GM19239 (cell line): ENCODE results near the gene MEAF6.

ENCODE experiments used
- DNase-seq: peaks from one replicate; pipeline ENCODE4 v3.0.0; 2011; ENCODE audit warnings: low spot score; ENCODE audit not compliant: insufficient read length
- FAIRE-seq: peaks from 2 replicates; lab custom pipeline; 2011; peaks lifted over from hg19 to GRCh38; lab: Jason Lieb, UNC

Gene MEAF6

DNA sequence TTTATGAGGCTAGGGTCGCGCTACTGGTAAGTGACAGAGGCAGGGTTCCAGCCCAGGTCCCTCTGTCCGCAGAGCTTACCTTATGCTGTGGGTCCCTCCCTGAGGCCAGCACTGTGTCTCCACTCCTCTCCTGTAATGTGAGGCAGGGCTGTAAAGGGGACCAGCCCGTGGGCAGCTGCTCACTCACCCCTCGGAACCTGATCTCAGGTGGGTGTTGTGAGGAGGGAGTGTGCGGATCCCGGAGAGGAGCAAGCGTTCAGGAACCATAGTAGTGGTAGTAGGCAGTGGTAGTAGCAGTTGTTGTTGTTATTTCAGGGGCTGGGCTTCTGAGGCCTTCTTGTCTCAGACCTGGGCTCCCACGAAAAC lies 38.5 kb downstream of the MEAF6 start:
- no peak for DNase-seq
- FAIRE-seq: no peak

DNA sequence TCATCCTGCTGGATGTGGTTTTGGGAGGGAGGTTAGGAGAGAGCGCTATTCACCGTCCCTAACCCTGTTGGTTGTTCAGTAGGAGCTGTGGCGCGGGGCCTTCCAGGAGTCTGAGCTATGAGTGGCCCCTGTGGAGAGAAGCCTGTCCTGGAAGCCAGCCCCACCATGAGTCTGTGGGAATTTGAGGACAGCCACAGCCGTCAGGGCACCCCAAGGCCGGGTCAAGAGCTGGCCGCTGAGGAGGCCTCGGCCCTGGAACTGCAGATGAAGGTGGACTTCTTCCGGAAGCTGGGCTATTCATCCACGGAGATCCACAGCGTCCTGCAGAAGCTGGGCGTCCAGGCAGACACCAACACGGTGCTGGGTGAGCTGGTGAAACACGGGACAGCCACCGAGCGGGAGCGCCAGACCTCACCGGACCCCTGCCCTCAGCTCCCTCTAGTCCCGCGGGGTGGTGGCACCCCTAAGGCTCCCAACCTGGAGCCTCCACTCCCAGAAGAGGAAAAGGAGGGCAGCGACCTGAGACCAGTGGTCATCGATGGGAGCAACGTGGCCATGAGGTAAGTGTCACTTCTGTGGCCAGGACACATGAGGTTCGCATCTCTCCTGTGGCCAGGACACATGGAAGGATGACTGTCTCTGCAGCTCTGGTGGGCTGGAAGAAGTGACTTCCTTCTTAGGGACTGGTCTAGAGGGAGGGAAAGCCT lies 39.0 kb downstream of the MEAF6 start:
- FAIRE-seq: no peak
- no peak for DNase-seq

GRCh38 chr1:37474697-37475379 lies 39.7 kb downstream of the MEAF6 start:
- DNase-seq (no peak), FAIRE-seq (no peak)

GRCh38 chr1:37474046-37474696 lies 40.4 kb downstream of the MEAF6 start, which contains the start of gene ZC3H12A:
ZC3H12A (plus strand) TSS chr1:37474580; CDS start chr1:37475497, 917 bp downstream.
- DNase-seq: peak; percentile 93
- peak; percentile 39 for FAIRE-seq

GRCh38 chr1:37473431-37474045 lies 41.0 kb downstream of the MEAF6 start:
- no peak for FAIRE-seq
- no peak for DNase-seq

DNA sequence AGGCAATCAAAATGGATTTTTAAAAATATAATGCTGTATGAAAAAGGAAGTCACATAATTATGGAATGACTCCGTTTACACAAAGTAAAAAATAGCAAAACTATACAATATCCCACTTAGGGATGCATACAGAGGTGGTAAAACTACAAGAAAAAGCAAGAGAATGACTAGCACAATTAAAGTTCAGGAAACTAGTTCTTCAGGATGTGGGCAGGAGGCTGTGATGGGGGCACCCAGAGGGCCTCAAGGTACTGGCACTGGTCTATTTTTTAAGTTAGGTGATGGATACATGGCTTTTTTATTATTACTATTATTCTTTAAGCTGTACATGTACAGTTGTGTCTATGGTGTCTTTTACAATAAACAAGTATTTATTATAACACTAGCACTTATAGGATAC lies 41.6 kb downstream of the MEAF6 start:
- no peak for FAIRE-seq

DNA sequence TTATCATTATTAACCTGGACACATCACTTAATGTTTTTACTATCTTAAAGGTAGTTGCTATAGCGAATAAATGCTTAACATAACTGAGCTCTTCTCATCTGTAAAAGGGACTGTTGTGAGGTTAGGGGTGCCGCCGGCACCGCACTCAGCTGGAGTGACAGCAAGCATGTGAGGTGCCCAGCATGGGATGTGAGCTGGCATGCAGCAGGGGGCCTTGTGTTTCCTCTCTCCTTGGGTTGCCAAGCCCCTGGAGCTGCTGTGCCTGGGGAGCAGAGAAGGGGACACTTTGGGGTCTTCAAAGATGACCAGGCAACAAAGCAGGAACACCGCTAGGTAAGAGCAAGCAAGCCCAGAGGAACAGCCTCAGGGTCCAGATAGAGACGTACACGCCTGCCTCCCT lies 42.3 kb downstream of the MEAF6 start:
- DNase-seq (no peak), FAIRE-seq (no peak)

More for the DNA sequence above, 41.6 kb downstream of the MEAF6 start:
- DNase-seq: no peak

- FAIRE-seq: no peak
- no peak for DNase-seq
These were observed 43.0 kb downstream of the MEAF6 start for GRCh38 chr1:37471345-37472231.

DNA sequence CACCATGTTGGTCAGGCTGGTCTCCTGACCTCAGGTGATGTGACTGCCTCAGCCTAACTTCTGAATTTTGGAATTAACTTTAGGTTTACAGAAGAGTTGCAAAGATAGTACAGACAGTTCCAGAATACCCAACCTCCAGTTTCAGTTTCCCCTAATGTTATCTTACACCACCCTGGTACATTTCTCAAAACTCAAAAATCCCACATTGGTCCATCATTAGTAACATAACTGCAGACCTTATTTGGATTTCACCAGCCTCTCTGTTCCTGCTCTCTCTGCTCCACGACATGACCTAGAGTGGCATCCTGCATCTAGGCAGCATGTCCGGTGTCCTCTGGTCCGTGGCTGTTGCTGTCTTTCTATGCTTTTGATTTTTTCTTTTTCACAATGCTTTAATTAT lies 45.2 kb downstream of the MEAF6 start:
- FAIRE-seq (no peak), DNase-seq (no peak)

- DNase-seq (no peak), FAIRE-seq (no peak)
These were observed 46.5 kb downstream of the MEAF6 start for GRCh38 chr1:37468037-37468436.

GRCh38 chr1:37465593-37466517 lies 48.7 kb downstream of the MEAF6 start:
- FAIRE-seq (no peak), DNase-seq (no peak)

- DNase-seq: no peak
- no peak for FAIRE-seq
These were observed 50.1 kb downstream of the MEAF6 start for GRCh38 chr1:37464443-37464842.

- FAIRE-seq: no peak
- DNase-seq: no peak
These were observed 52.7 kb downstream of the MEAF6 start for GRCh38 chr1:37461698-37462436.

GRCh38 chr1:37458551-37458950 lies 56.0 kb downstream of the MEAF6 start:
- DNase-seq (no peak), FAIRE-seq (no peak)

DNA sequence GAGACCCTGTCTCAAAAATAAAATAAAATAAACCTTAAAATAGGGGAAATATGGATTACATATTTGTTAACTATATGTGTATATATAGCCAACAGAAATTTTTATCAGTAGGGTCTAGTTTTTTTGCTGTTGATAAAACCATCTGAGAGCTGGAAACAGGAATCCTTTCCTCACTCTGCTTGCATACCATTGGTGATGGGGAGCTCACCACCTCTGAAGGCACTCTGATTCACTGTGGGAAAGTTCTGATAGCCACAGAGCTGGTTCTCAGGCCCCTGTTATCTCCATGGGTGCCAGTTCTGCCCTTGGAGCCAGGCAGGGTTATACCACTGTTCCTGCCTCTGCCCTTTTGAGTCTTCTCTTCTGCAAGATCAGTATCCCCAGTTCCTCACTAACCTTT lies 58.0 kb downstream of the MEAF6 start:
- FAIRE-seq: no peak
- no peak for DNase-seq

- no peak for FAIRE-seq
- no peak for DNase-seq
These were observed 59.0 kb downstream of the MEAF6 start for GRCh38 chr1:37455516-37455915.

DNA sequence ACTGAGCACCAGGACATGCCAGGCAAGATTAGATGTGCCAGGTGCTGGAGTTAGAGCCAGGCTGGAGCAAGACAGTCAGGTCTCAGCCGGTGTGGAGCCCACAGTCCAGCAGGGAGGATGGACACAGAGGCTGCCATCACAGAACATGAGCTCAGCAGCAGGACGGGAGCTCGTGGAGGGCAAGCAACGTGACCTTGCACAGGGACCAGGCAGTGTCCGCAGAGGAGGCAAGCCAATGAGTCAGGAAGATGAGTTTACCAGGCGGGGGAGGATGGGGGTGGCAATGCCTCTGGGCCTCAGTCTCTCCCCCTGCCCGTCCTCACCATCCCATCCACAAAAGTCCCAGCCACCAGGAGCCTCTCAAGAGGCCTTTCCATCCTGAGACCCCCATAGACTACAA lies 60.9 kb downstream of the MEAF6 start:
- DNase-seq (no peak), FAIRE-seq (no peak)

DNA sequence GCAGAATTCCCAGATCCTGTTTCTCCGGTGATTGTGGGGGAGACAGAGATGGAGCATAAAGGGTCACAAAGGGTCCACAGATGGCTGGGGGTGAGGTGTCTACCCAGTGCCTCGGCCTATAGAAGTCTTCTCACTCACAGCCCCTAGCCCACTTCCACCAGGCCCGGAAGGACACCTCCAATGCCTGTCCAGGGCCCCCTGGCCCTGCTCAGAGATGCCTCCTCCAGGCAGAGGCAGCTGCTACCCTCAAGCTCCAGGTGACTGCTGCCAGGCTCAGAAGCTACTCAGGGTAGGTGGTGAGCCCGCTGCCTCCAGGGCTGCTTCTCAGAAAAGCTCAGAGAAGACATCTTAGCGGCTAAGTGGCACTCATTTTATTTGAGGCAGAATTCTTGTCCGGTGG lies 62.1 kb downstream of the MEAF6 start:
- no peak for FAIRE-seq

More for the DNA sequence above, 62.1 kb downstream of the MEAF6 start:
- no peak for DNase-seq
